HG02938 (cell line): ENCODE data around the gene JOSD1.
A peak's percentile ranks its signal among the peaks of the same experiment; 100 is the strongest.

Experiments
- ATAC-seq: cut with Tn5 transposase; IDR thresholded peaks from one replicate; pipeline ENCODE4 v1.9.1; 2021; ENCODE audit warnings: mild to moderate bottlenecking, moderate library complexity; ENCODE audit not compliant: unreplicated experiment

JOSD1 gene

GRCh38 chr22:38715852-38716251 is 15.1 kb upstream of the JOSD1 start:
- no peak for ATAC-seq

- ATAC-seq, result no peak
Measured at GRCh38 chr22:38715176-38715764, 14.5 kb upstream of the JOSD1 start.

- no peak for ATAC-seq
Measured at GRCh38 chr22:38713921-38714320, 13.2 kb upstream of the JOSD1 start.

- no peak for ATAC-seq
Measured at GRCh38 chr22:38712486-38713207, 11.9 kb upstream of the JOSD1 start.

- no peak for ATAC-seq
Measured at GRCh38 chr22:38710866-38711265, 10.1 kb upstream of the JOSD1 start.

GRCh38 chr22:38710351-38710750 is 9.6 kb upstream of the JOSD1 start:
- no peak for ATAC-seq

GRCh38 chr22:38709306-38709705 is 8.6 kb upstream of the JOSD1 start:
- no peak for ATAC-seq

GRCh38 chr22:38707984-38708383 is 7.2 kb upstream of the JOSD1 start:
- no peak for ATAC-seq

- ATAC-seq, result no peak
Measured at GRCh38 chr22:38707346-38707745, 6.6 kb upstream of the JOSD1 start.

- no peak for ATAC-seq
Measured at GRCh38 chr22:38706901-38707195, 6.1 kb upstream of the JOSD1 start.

GRCh38 chr22:38706101-38706900 is 5.6 kb upstream of the JOSD1 start:
- no peak for ATAC-seq

- peak; percentile 72 for ATAC-seq
Measured at GRCh38 chr22:38705235-38706100, 4.7 kb upstream of the JOSD1 start, which contains the start of gene GTPBP1. TSS of gene GTPBP1 (plus strand) at chr22:38705944. CDS start at chr22:38705956, 12 bp downstream.

GRCh38 chr22:38704654-38705234 is 4.0 kb upstream of the JOSD1 start:
- no peak for ATAC-seq

GRCh38 chr22:38700270-38700788 is 414 bp downstream of the JOSD1 start:
- peak; percentile 5 for ATAC-seq

GRCh38 chr22:38699784-38700183 is 959 bp downstream of the JOSD1 start:
- no peak for ATAC-seq

GRCh38 chr22:38699143-38699542 is 1.6 kb downstream of the JOSD1 start:
- no peak for ATAC-seq

- no peak for ATAC-seq
Measured at GRCh38 chr22:38698407-38699094, 2.2 kb downstream of the JOSD1 start.

- no peak for ATAC-seq
Measured at GRCh38 chr22:38697425-38698089, 3.2 kb downstream of the JOSD1 start.
